ENCODE data around the gene NDST1.

NDST1 gene

GRCh38 chr5:150558088-150558621 lies 50.2 kb downstream of the NDST1 start:
- TF ChIP-seq EZH2phosphoT487 (conservative IDR thresholded peaks at IDR 0.05; ENCODE audit: low read length) = no peak
- TF ChIP-seq, protein P1, sequence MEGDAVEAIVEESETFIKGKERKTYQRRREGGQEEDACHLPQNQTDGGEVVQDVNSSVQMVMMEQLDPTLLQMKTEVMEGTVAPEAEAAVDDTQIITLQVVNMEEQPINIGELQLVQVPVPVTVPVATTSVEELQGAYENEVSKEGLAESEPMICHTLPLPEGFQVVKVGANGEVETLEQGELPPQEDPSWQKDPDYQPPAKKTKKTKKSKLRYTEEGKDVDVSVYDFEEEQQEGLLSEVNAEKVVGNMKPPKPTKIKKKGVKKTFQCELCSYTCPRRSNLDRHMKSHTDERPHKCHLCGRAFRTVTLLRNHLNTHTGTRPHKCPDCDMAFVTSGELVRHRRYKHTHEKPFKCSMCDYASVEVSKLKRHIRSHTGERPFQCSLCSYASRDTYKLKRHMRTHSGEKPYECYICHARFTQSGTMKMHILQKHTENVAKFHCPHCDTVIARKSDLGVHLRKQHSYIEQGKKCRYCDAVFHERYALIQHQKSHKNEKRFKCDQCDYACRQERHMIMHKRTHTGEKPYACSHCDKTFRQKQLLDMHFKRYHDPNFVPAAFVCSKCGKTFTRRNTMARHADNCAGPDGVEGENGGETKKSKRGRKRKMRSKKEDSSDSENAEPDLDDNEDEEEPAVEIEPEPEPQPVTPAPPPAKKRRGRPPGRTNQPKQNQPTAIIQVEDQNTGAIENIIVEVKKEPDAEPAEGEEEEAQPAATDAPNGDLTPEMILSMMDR (IDR thresholded peaks at IDR 0.05; ENCODE audit: insufficient read depth, low read length, poor library complexity, severe bottlenecking) = no peak
- no peaks in the 10 kb centered on the region for H3K36me3 ChIP-seq (ENCODE audit: low read length)
- H3K27me3 ChIP-seq (ENCODE audit: low read length) = no peaks in the 10 kb centered on the region
- H3F3A ChIP-seq (ENCODE audit: insufficient read depth) = no peaks in the 10 kb centered on the region
- H3K27ac ChIP-seq (ENCODE audit: low read depth, low read length) = no peak overlapping the region
- H3K9ac ChIP-seq (ENCODE audit: low read length) = no peak overlapping the region
- H3K4me2 ChIP-seq (ENCODE audit: low read depth, low read length, poor library complexity, severe bottlenecking) = no peak overlapping the region
- no peak overlapping the region for H2AFZ ChIP-seq (ENCODE audit: low read depth, low read length, severe bottlenecking)
- H3K9me2 ChIP-seq (replicated peaks; ENCODE audit: insufficient read depth, low read length) = no peaks in the 10 kb centered on the region
- no peaks in the 10 kb centered on the region for H3K79me2 ChIP-seq (ENCODE audit: insufficient read depth, low read length)
- H3K4me3 ChIP-seq (ENCODE audit: insufficient read depth, low read length, poor library complexity, severe bottlenecking) = no peak overlapping the region
- H4K20me1 ChIP-seq (ENCODE audit: low read depth, low read length) = no peaks in the 10 kb centered on the region
- H3K9me3 ChIP-seq (ENCODE audit: insufficient read depth, low read length) = no peaks in the 10 kb centered on the region

DNA sequence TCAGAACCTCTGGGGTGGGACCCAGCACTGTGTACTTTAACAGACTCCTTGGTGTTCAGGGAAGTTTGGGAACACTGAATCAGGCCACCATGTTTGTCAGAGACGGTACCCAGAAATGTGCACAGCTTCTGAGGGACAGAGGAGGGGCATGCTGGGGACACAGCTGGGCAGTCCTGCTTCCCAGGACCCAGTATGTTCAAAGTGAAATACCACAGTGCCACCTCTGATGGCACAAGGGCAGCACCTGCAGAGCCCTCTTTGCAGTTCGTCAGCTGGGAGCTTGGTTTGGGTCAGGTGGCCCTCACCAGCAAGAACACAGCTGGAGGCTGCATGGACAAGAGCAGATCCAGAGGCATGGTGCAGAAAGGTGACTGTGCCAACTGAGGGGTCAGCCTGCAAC lies 51.2 kb downstream of the NDST1 start:
- Histone ChIP-seq H3K27ac (ENCODE audit: low read depth, low read length) (no peak overlapping the region), H3K9me2 (replicated peaks; ENCODE audit: insufficient read depth, low read length) (no peaks in the 10 kb centered on the region), H3K36me3 (ENCODE audit: low read length) (no peaks in the 10 kb centered on the region), H3K4me3 (ENCODE audit: insufficient read depth, low read length, poor library complexity, severe bottlenecking) (no peak overlapping the region), H3K27me3 (ENCODE audit: low read length) (no peaks in the 10 kb centered on the region), H3K9ac (ENCODE audit: low read length) (no peak overlapping the region), H3F3A (ENCODE audit: insufficient read depth) (no peaks in the 10 kb centered on the region), H3K4me2 (ENCODE audit: low read depth, low read length, poor library complexity, severe bottlenecking) (no peak overlapping the region), H4K20me1 (ENCODE audit: low read depth, low read length) (no peaks in the 10 kb centered on the region), H3K79me2 (ENCODE audit: insufficient read depth, low read length) (no peaks in the 10 kb centered on the region), H3K9me3 (ENCODE audit: insufficient read depth, low read length) (no peaks in the 10 kb centered on the region), H2AFZ (ENCODE audit: low read depth, low read length, severe bottlenecking) (no peak overlapping the region)
- no peak for TF ChIP-seq EZH2phosphoT487 (conservative IDR thresholded peaks at IDR 0.05; ENCODE audit: low read length)
- TF ChIP-seq, protein P1 (IDR thresholded peaks at IDR 0.05; ENCODE audit: insufficient read depth, low read length, poor library complexity, severe bottlenecking) = no peak

- H3K9me2 ChIP-seq (replicated peaks; ENCODE audit: insufficient read depth, low read length) = no peaks in the 10 kb centered on the region
- no peak overlapping the region for H3K27ac ChIP-seq (ENCODE audit: low read depth, low read length)
Measured at GRCh38 chr5:150559701-150560100, 51.8 kb downstream of the NDST1 start.

More at GRCh38 chr5:150559701-150560100, 51.8 kb downstream of the NDST1 start:
- no peaks in the 10 kb centered on the region for H3K9me3 ChIP-seq (ENCODE audit: insufficient read depth, low read length)
- no peak overlapping the region for H2AFZ ChIP-seq (ENCODE audit: low read depth, low read length, severe bottlenecking)
- H3K36me3 ChIP-seq (ENCODE audit: low read length) = no peaks in the 10 kb centered on the region
- no peak overlapping the region for H3K4me3 ChIP-seq (ENCODE audit: insufficient read depth, low read length, poor library complexity, severe bottlenecking)
- no peaks in the 10 kb centered on the region for H3K27me3 ChIP-seq (ENCODE audit: low read length)
- no peaks in the 10 kb centered on the region for H4K20me1 ChIP-seq (ENCODE audit: low read depth, low read length)
- H3K4me2 ChIP-seq (ENCODE audit: low read depth, low read length, poor library complexity, severe bottlenecking) = no peak overlapping the region
- H3F3A ChIP-seq (ENCODE audit: insufficient read depth) = no peaks in the 10 kb centered on the region
- no peaks in the 10 kb centered on the region for H3K79me2 ChIP-seq (ENCODE audit: insufficient read depth, low read length)
- TF ChIP-seq, protein P1 (IDR thresholded peaks at IDR 0.05; ENCODE audit: insufficient read depth, low read length, poor library complexity, severe bottlenecking) = no peak
- TF ChIP-seq EZH2phosphoT487 (conservative IDR thresholded peaks at IDR 0.05; ENCODE audit: low read length) = no peak
- no peak overlapping the region for H3K9ac ChIP-seq (ENCODE audit: low read length)
